HEK293 (cell line): ENCODE results near the gene SMAD7.
A peak's percentile ranks its signal among the peaks of the same experiment; 100 is the strongest.

Source experiments
- ELK4 ChIP-seq: IDR thresholded peaks from 2 replicates; pipeline ENCODE4 v1.6.1; 2011; ENCODE audit warnings: mild to moderate bottlenecking, low read depth, low read length, borderline replicate concordance
- FEZF1 ChIP-seq: fragments of 450-650 bp; formaldehyde crosslinking; IDR thresholded peaks from 2 replicates; pipeline ENCODE4 v1.5.1; 2016; ENCODE audit warnings: missing biosample characterization, missing genetic modification characterization
- HOXD13 ChIP-seq: sonication (generic); formaldehyde crosslinking; IDR thresholded peaks from 2 replicates; pipeline ENCODE4 v1.8.0; 2022; ENCODE audit warnings: missing genetic modification reagents, borderline replicate concordance
- INSM2 ChIP-seq: fragments of 450-650 bp; formaldehyde crosslinking; IDR thresholded peaks from 2 replicates; pipeline ENCODE4 v1.5.1; 2016; ENCODE audit warnings: missing biosample characterization, missing genetic modification characterization
- KLF10 ChIP-seq: fragments of 450-650 bp; IDR thresholded peaks from 2 replicates; pipeline ENCODE4 v1.5.1; 2018; ENCODE audit warnings: missing biosample characterization, mild to moderate bottlenecking, missing genetic modification characterization
- KLF9 ChIP-seq: fragments of 450-650 bp; formaldehyde crosslinking; IDR thresholded peaks from 2 replicates; pipeline ENCODE4 v1.5.1; 2016; ENCODE audit warnings: missing biosample characterization, missing genetic modification characterization, low read depth
- ZBTB17 ChIP-seq: fragments of 450-650 bp; formaldehyde crosslinking; IDR thresholded peaks from 2 replicates; pipeline ENCODE4 v1.5.1; 2016; ENCODE audit warnings: missing biosample characterization, missing genetic modification characterization
- ZBTB8A ChIP-seq: fragments of 450-650 bp; formaldehyde crosslinking; IDR thresholded peaks from 2 replicates; pipeline ENCODE4 v1.5.1; 2016; ENCODE audit warnings: missing biosample characterization, missing genetic modification characterization
- ZFP41 ChIP-seq: fragments of 450-650 bp; formaldehyde crosslinking; IDR thresholded peaks from 2 replicates; pipeline ENCODE4 v1.5.1; 2016; ENCODE audit warnings: missing biosample characterization, missing genetic modification characterization, borderline replicate concordance
- ZIC2 ChIP-seq: fragments of 450-650 bp; formaldehyde crosslinking; IDR thresholded peaks from 2 replicates; pipeline ENCODE4 v1.5.1; 2016; ENCODE audit warnings: missing biosample characterization, missing genetic modification characterization
- ZNF138 ChIP-seq: fragments of 450-650 bp; formaldehyde crosslinking; IDR thresholded peaks from 2 replicates; pipeline ENCODE4 v1.5.1; 2016; ENCODE audit warnings: missing biosample characterization, missing genetic modification characterization, borderline replicate concordance
- ZNF202 ChIP-seq: fragments of 450-650 bp; formaldehyde crosslinking; IDR thresholded peaks from 2 replicates; pipeline ENCODE4 v1.5.1; 2016; ENCODE audit warnings: missing biosample characterization, missing genetic modification characterization, borderline replicate concordance
- ZNF223 ChIP-seq: fragments of 450-650 bp; formaldehyde crosslinking; IDR thresholded peaks from 2 replicates; pipeline ENCODE4 v1.5.1; 2016; ENCODE audit warnings: missing biosample characterization, missing genetic modification characterization
- ZNF274 ChIP-seq, 2 experiments: fragments of 200-500 bp in 1 of 2; fragments of 450-650 bp in 1 of 2; sonication (Bioruptor generic) in 1 of 2; formaldehyde crosslinking in 1 of 2; IDR thresholded peaks; 2 replicates each; pipeline versions ENCODE4 v1.5.1 to v1.6.1; 2014 to 2016; ENCODE audit warnings: borderline replicate concordance in 1 of 2, inconsistent platforms in 1 of 2, low read length in 1 of 2, missing biosample characterization in 1 of 2, missing genetic modification characterization in 1 of 2
- ZNF302 ChIP-seq: fragments of 450-650 bp; formaldehyde crosslinking; IDR thresholded peaks from 2 replicates; pipeline ENCODE4 v1.5.1; 2016; ENCODE audit warnings: missing biosample characterization, missing genetic modification characterization, low read depth
- ZNF391 ChIP-seq: fragments of 450-650 bp; formaldehyde crosslinking; IDR thresholded peaks from 2 replicates; pipeline ENCODE4 v1.5.1; 2016; ENCODE audit warnings: low read depth, missing biosample characterization, missing genetic modification characterization, borderline replicate concordance
- ZNF394 ChIP-seq: fragments of 450-650 bp; formaldehyde crosslinking; IDR thresholded peaks from 2 replicates; pipeline ENCODE4 v1.5.1; 2016; ENCODE audit warnings: missing biosample characterization, missing genetic modification characterization, mild to moderate bottlenecking, moderate library complexity, borderline replicate concordance
- ZNF398 ChIP-seq: fragments of 450-650 bp; formaldehyde crosslinking; IDR thresholded peaks from 2 replicates; pipeline ENCODE4 v1.5.1; 2017; ENCODE audit warnings: missing biosample characterization, missing genetic modification characterization
- ZNF404 ChIP-seq: fragments of 450-650 bp; formaldehyde crosslinking; IDR thresholded peaks from 2 replicates; pipeline ENCODE4 v1.5.1; 2017; ENCODE audit warnings: missing biosample characterization, missing genetic modification characterization
- ZNF423 ChIP-seq: fragments of 450-650 bp; formaldehyde crosslinking; IDR thresholded peaks from 2 replicates; pipeline ENCODE4 v1.5.1; 2016; ENCODE audit warnings: missing biosample characterization, missing genetic modification characterization
- ZNF510 ChIP-seq: fragments of 450-650 bp; formaldehyde crosslinking; IDR thresholded peaks from 2 replicates; pipeline ENCODE4 v1.5.1; 2018; ENCODE audit warnings: mild to moderate bottlenecking, missing genetic modification characterization, missing biosample characterization; ENCODE audit not compliant: insufficient replicate concordance
- ZNF521 ChIP-seq: fragments of 450-650 bp; formaldehyde crosslinking; IDR thresholded peaks from 2 replicates; pipeline ENCODE4 v1.5.1; 2017; ENCODE audit warnings: missing biosample characterization, mild to moderate bottlenecking, missing genetic modification characterization
- ZNF549 ChIP-seq: fragments of 450-650 bp; IDR thresholded peaks from 2 replicates; pipeline ENCODE4 v1.5.1; 2018; ENCODE audit warnings: missing biosample characterization, missing genetic modification characterization, mild to moderate bottlenecking, inconsistent platforms, moderate library complexity
- ZNF610 ChIP-seq: fragments of 450-650 bp; formaldehyde crosslinking; IDR thresholded peaks from 2 replicates; pipeline ENCODE4 v1.5.1; 2016; ENCODE audit warnings: missing biosample characterization, missing genetic modification characterization, borderline replicate concordance
- ZNF623 ChIP-seq: fragments of 450-650 bp; formaldehyde crosslinking; IDR thresholded peaks from 2 replicates; pipeline ENCODE4 v1.5.1; 2016; ENCODE audit warnings: missing biosample characterization, missing genetic modification characterization
- ZNF664 ChIP-seq: fragments of 450-650 bp; formaldehyde crosslinking; IDR thresholded peaks from 2 replicates; pipeline ENCODE4 v1.5.1; 2016; ENCODE audit warnings: missing biosample characterization, missing genetic modification characterization
- ZNF768 ChIP-seq: fragments of 450-650 bp; formaldehyde crosslinking; IDR thresholded peaks from 2 replicates; pipeline ENCODE4 v1.5.1; 2018; ENCODE audit warnings: missing biosample characterization, mild to moderate bottlenecking, missing genetic modification characterization
- ZNF776 ChIP-seq: fragments of 450-650 bp; formaldehyde crosslinking; IDR thresholded peaks from 2 replicates; pipeline ENCODE4 v1.5.0; 2017; ENCODE audit warnings: missing biosample characterization, missing genetic modification characterization, borderline replicate concordance
- ZNF777 ChIP-seq: fragments of 450-650 bp; formaldehyde crosslinking; IDR thresholded peaks from 2 replicates; pipeline ENCODE4 v1.5.1; 2017; ENCODE audit warnings: missing biosample characterization, missing genetic modification characterization, borderline replicate concordance
- ZNF791 ChIP-seq: fragments of 450-650 bp; formaldehyde crosslinking; IDR thresholded peaks from 2 replicates; pipeline ENCODE4 v1.5.1; 2016; ENCODE audit warnings: missing biosample characterization, missing genetic modification characterization
- ZNF843 ChIP-seq: fragments of 450-650 bp; formaldehyde crosslinking; IDR thresholded peaks from 2 replicates; pipeline ENCODE4 v1.5.1; 2016; ENCODE audit warnings: missing biosample characterization, missing genetic modification characterization
- ZSCAN16 ChIP-seq: fragments of 450-650 bp; formaldehyde crosslinking; IDR thresholded peaks from 2 replicates; pipeline ENCODE4 v1.5.1; 2016; ENCODE audit warnings: missing biosample characterization, missing genetic modification characterization
- ZSCAN5A ChIP-seq: fragments of 450-650 bp; formaldehyde crosslinking; IDR thresholded peaks from 2 replicates; pipeline ENCODE4 v1.5.1; 2016; ENCODE audit warnings: missing biosample characterization, missing genetic modification characterization
- TF ChIP-seq, protein P1 (sequence below): fragments of 450-650 bp; formaldehyde crosslinking; IDR thresholded peaks from 2 replicates; pipeline ENCODE4 v1.5.1; 2016; ENCODE audit warnings: missing biosample characterization, missing genetic modification characterization

The SMAD7 gene

GRCh38 chr18:48949050-48949605 lies 1.6 kb downstream of the SMAD7 start (continued):
- TF ChIP-seq ZNF391 (tag by site-specific recombination) (no peak; the same call in 1 of the 2 replicates), ZBTB17 (tag by site-specific recombination) (no peak), ZNF777 (tag by site-specific recombination) (peak; percentile 69; the same call in 1 of the 2 replicates), ZSCAN16 (tag by site-specific recombination) (no peak), ZNF138 (no peak), ZNF664 (no peak), ZNF610 (no peak), ZNF302 (tag by site-specific recombination) (no peak), ZNF791 (no peak), ZNF223 (tag by site-specific recombination) (no peak), ZNF549 (tag by site-specific recombination) (no peak), FEZF1 (no peak), ZSCAN5A (tag by site-specific recombination) (no peak), ZNF623 (tag by site-specific recombination) (no peak), ZNF768 (tag by site-specific recombination) (no peak), ELK4 (no peak), ZNF843 (tag by site-specific recombination) (no peak; the same call in 1 of the 2 replicates), ZNF521 (tag by site-specific recombination) (no peak), HOXD13 (CRISPR knock-in tag) (no peak), ZIC2 (tag by site-specific recombination) (no peak), ZNF202 (tag by site-specific recombination) (no peak), KLF9 (tag by site-specific recombination) (peak; percentile 67; the same call in 1 of the 2 replicates), ZBTB8A (tag by site-specific recombination) (peak; percentile 66; the same call in 1 of the 2 replicates), ZNF274 (IDR thresholded peaks at IDR 0.05; ENCODE audit: low read length) (no peak), ZNF274 (tag by site-specific recombination; IDR thresholded peaks at IDR 0.05; ENCODE audit: borderline replicate concordance) (no peak), ZNF398 (tag by site-specific recombination) (peak; percentile 78), ZNF404 (tag by site-specific recombination) (no peak), KLF10 (tag by site-specific recombination) (no peak), ZFP41 (no peak), INSM2 (tag by site-specific recombination) (no peak), ZNF423 (tag by site-specific recombination) (no peak), ZNF776 (tag by site-specific recombination) (no peak), ZNF394 (no peak), ZNF510 (tag by site-specific recombination) (no peak)
- TF ChIP-seq, protein P1, sequence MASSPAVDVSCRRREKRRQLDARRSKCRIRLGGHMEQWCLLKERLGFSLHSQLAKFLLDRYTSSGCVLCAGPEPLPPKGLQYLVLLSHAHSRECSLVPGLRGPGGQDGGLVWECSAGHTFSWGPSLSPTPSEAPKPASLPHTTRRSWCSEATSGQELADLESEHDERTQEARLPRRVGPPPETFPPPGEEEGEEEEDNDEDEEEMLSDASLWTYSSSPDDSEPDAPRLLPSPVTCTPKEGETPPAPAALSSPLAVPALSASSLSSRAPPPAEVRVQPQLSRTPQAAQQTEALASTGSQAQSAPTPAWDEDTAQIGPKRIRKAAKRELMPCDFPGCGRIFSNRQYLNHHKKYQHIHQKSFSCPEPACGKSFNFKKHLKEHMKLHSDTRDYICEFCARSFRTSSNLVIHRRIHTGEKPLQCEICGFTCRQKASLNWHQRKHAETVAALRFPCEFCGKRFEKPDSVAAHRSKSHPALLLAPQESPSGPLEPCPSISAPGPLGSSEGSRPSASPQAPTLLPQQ (tag by site-specific recombination) = peak; percentile 83
